CD4-positive, alpha-beta T cell (primary cell): ENCODE data around the gene C6orf58. TPM values are rescaled to one million over a fixed set of nuclear protein-coding genes. Genes with fewer than 3 reads are reported as not detected.

Source experiments
- ATAC-seq: fragments of 200-7000 bp; cut with Tn5 transposase; one replicate; pipeline ENCODE4 v1.10.0; 2022; ENCODE audit warnings: mild to moderate bottlenecking; ENCODE audit not compliant: poor library complexity
- CTCF ChIA-PET: fragments of 350-600 bp; sonication (Branson Sonifier 250); formaldehyde crosslinking; loops from one replicate; lab custom pipeline; 2021; ENCODE audit warnings: antibody characterized with exemption, inconsistent platforms; lab: Charles Lee
- POLR2A ChIA-PET: fragments of 350-600 bp; sonication (Branson Sonifier 250); formaldehyde crosslinking; loops from one replicate; lab custom pipeline; 2021; ENCODE audit warnings: antibody characterized with exemption, inconsistent platforms; lab: Charles Lee
- DNase-seq, 14 experiments: peaks; one replicate each; pipeline ENCODE4 v3.0.0-alpha.2; 2013 to 2020; ENCODE audit warnings: mixed read lengths in 2 of 14
- H3K27ac ChIP-seq, 2 donors: one replicate each; pipeline versions ENCODE4 v1.5.1 to v1.7.0; 2013; ENCODE audit warnings: low read length in 2 of 2, low read depth in 1 of 2, mild to moderate bottlenecking in 1 of 2
- H3K27me3 ChIP-seq, 2 experiments: 1 replicate in 1 of 2; 2 replicates in 1 of 2; pipeline versions ENCODE4 v1.6.1 to v1.7.0; 2013; ENCODE audit warnings: low read length in 2 of 2, control low read depth in 1 of 2, mild to moderate bottlenecking in 1 of 2, moderate library complexity in 1 of 2; ENCODE audit not compliant: insufficient read depth in 2 of 2, control insufficient read depth in 1 of 2
- H3K36me3 ChIP-seq: one replicate; pipeline ENCODE4 v1.6.1; 2013; ENCODE audit warnings: low read length, control low read depth; ENCODE audit not compliant: insufficient read depth
- H3K4me1 ChIP-seq: one replicate; pipeline ENCODE4 v1.6.1; 2013; ENCODE audit warnings: low read length, control low read depth; ENCODE audit not compliant: insufficient read depth
- H3K4me3 ChIP-seq: one replicate; pipeline ENCODE4 v1.5.1; 2013; ENCODE audit warnings: mild to moderate bottlenecking, low read length, moderate library complexity
- H3K9me3 ChIP-seq, 2 experiments: 1 replicate in 1 of 2; 2 replicates in 1 of 2; pipeline versions ENCODE4 v1.6.1 to v1.7.0; 2013; ENCODE audit warnings: low read length in 2 of 2, mild to moderate bottlenecking in 2 of 2, control low read depth in 1 of 2, moderate library complexity in 1 of 2; ENCODE audit not compliant: control insufficient read depth in 1 of 2, insufficient read depth in 1 of 2
- H3K27ac Mint-ChIP-seq: one replicate; pipeline ENCODE4 v1.8.0; 2020; ENCODE audit warnings: mixed read lengths
- H3K27me3 Mint-ChIP-seq: one replicate; pipeline ENCODE4 v1.8.0; 2021; ENCODE audit warnings: mixed read lengths
- H3K36me3 Mint-ChIP-seq: one replicate; pipeline ENCODE4 v1.8.0; 2021; ENCODE audit warnings: low read depth, mixed read lengths
- H3K4me1 Mint-ChIP-seq: one replicate; pipeline ENCODE4 v1.8.0; 2021; ENCODE audit warnings: low read depth, mixed read lengths
- H3K4me3 Mint-ChIP-seq: one replicate; pipeline ENCODE4 v1.8.0; 2020; ENCODE audit warnings: mild to moderate bottlenecking, mixed read lengths
- H3K9me3 Mint-ChIP-seq: one replicate; pipeline ENCODE4 v1.8.0; 2020; ENCODE audit warnings: mixed read lengths
- intact Hi-C, 2 experiments: fragments of 100-400 bp; cut with DNase I in 1 of 2; cut with micrococcal nuclease in 1 of 2; formaldehyde crosslinking; loops; one replicate each; pipeline versions ENCODE4 v1.15.1 to v1.9.0; 2023 to 2025; cut with DNase I, micrococcal nuclease
- total RNA-seq, 174 experiments: library from RNA in 2 of 174; stranded (reverse) in 2 of 174; gene quantifications; one replicate each; pipeline ENCODE4 v1.2.3 and lab custom pipeline; 2021 to 2026
- TF ChIP-seq, protein P1 (sequence below): fragments of 200-600 bp; IDR thresholded peaks from one replicate; pipeline ENCODE4 v1.8.0; 2022; ENCODE audit warnings: antibody characterized with exemption, mild to moderate bottlenecking

Gene C6orf58
- total RNA-seq, 2 experiments from 2014 or later = not detected

DNA sequence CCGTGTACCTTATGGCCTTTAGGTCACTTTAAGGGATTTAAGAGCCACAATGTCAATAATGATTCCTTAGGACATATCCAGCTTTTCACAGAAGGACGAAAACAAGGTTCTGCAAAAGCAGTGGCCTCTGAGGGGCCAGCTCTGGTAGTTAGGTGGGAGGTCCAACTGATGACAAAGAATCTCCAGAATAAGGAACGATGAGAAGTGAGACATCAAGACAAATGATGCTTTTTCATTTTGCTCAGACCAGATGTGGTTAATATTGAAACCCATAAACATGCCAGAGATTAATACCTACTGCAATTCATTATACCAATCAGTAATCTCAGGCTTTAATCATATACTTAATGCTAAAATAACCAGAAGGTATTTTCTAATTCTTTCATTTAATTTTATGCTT, 1.9 kb downstream of the C6orf58 start:
- intact Hi-C loops = no loop called here
- no peak overlapping the region for H3K4me3 Mint-ChIP-seq
- no peak for ATAC-seq
- DNase-seq = no peak
- Histone ChIP-seq H3K9me3 (no peaks in the 10 kb centered on the region), H3K27ac (no peak overlapping the region), H3K4me1 (no peaks in the 10 kb centered on the region), H3K36me3 (no peaks in the 10 kb centered on the region), H3K4me3 (no peak overlapping the region), H3K27me3 (no peaks in the 10 kb centered on the region)
- H3K9me3 Mint-ChIP-seq = no peaks in the 10 kb centered on the region
- ChIA-PET CTCF (no interaction called here), POLR2A (no interaction called here)
- no peaks in the 10 kb centered on the region for H3K4me1 Mint-ChIP-seq
- TF ChIP-seq, protein P1, sequence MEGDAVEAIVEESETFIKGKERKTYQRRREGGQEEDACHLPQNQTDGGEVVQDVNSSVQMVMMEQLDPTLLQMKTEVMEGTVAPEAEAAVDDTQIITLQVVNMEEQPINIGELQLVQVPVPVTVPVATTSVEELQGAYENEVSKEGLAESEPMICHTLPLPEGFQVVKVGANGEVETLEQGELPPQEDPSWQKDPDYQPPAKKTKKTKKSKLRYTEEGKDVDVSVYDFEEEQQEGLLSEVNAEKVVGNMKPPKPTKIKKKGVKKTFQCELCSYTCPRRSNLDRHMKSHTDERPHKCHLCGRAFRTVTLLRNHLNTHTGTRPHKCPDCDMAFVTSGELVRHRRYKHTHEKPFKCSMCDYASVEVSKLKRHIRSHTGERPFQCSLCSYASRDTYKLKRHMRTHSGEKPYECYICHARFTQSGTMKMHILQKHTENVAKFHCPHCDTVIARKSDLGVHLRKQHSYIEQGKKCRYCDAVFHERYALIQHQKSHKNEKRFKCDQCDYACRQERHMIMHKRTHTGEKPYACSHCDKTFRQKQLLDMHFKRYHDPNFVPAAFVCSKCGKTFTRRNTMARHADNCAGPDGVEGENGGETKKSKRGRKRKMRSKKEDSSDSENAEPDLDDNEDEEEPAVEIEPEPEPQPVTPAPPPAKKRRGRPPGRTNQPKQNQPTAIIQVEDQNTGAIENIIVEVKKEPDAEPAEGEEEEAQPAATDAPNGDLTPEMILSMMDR = no peak
- no peaks in the 10 kb centered on the region for H3K36me3 Mint-ChIP-seq
- H3K27me3 Mint-ChIP-seq = peaks cover 12% of the 10 kb centered on the region
- no peak overlapping the region for H3K27ac Mint-ChIP-seq

DNA sequence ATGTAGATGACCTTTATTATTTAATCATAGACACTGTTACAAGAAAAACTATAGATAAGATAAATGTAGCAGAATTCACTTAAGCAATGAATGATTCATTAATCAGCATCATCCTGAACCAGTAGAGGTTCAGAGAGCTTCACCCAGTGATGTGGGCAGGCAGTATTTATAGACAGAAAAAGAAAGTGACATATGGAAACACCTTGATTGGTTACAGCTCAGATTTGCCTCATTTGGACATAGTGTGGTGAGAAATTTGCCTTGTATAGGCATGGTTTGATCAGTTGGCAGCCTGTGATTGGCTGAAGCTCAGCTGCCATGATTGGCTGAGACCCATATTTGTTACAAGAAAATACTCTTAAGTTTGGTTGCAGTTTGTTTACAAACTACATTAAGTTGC, 4.6 kb downstream of the C6orf58 start:
- intact Hi-C loops = no loop called here
- POLR2A ChIA-PET = no interaction called here
- Histone ChIP-seq H3K27ac (no peak overlapping the region), H3K4me3 (no peak overlapping the region), H3K27me3 (no peaks in the 10 kb centered on the region), H3K9me3 (no peaks in the 10 kb centered on the region), H3K4me1 (no peaks in the 10 kb centered on the region), H3K36me3 (no peaks in the 10 kb centered on the region)
- Mint-ChIP-seq H3K27me3 (peaks cover 9% of the 10 kb centered on the region), H3K4me3 (no peak overlapping the region), H3K4me1 (no peaks in the 10 kb centered on the region), H3K9me3 (no peaks in the 10 kb centered on the region), H3K36me3 (no peaks in the 10 kb centered on the region), H3K27ac (no peak overlapping the region)
- ATAC-seq = no peak
- CTCF ChIA-PET = no interaction called here
- DNase-seq = no peak
- TF ChIP-seq, protein P1 = no peak

DNA sequence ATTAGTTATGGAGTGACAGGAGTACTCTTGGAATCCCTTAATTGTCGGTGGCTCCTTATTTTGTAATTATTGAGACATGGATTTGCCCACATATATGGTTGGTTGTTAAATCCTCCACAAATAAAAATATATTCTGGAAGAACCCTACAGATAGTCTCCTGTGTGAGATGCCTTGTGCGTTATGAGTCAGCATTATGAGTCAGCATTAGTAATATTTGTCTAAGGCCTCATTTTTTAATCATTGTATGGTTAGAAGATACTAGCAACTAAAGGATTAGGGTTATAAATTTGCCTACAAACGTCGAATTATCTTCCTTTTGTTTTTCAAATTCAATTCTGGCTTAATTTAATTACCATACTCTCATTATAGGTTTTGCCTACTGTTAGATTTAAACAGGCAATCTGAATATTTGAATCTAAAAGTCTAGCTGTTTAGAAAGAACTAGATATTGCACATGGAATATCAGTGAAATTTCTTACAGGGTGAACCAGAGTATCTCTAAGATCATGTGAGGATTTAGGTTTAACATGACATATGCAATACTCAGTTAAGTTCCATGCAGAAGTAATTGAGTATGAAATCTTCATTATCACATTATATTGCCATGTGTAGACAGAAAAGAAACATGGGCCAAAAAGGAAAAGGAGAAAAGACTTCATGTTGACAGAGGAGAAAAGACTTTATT, 5.9 kb downstream of the C6orf58 start:
- ChIA-PET POLR2A (no interaction called here), CTCF (no interaction called here)
- Histone ChIP-seq H3K9me3 (no peaks in the 10 kb centered on the region), H3K36me3 (no peaks in the 10 kb centered on the region), H3K27me3 (no peaks in the 10 kb centered on the region), H3K27ac (no peak overlapping the region), H3K4me1 (no peaks in the 10 kb centered on the region), H3K4me3 (no peak overlapping the region)
- no peak overlapping the region for H3K4me3 Mint-ChIP-seq
- H3K27ac Mint-ChIP-seq = no peak overlapping the region
- intact Hi-C loops = no loop called here
- H3K4me1 Mint-ChIP-seq = no peaks in the 10 kb centered on the region
- H3K36me3 Mint-ChIP-seq = no peaks in the 10 kb centered on the region
- H3K9me3 Mint-ChIP-seq = no peaks in the 10 kb centered on the region
- ATAC-seq (no peak), DNase-seq (no peak)
- TF ChIP-seq, protein P1 = no peak
- H3K27me3 Mint-ChIP-seq = peaks cover under 1% of the 10 kb centered on the region
